ENCODE data around the gene DYNLL1.

DNA sequence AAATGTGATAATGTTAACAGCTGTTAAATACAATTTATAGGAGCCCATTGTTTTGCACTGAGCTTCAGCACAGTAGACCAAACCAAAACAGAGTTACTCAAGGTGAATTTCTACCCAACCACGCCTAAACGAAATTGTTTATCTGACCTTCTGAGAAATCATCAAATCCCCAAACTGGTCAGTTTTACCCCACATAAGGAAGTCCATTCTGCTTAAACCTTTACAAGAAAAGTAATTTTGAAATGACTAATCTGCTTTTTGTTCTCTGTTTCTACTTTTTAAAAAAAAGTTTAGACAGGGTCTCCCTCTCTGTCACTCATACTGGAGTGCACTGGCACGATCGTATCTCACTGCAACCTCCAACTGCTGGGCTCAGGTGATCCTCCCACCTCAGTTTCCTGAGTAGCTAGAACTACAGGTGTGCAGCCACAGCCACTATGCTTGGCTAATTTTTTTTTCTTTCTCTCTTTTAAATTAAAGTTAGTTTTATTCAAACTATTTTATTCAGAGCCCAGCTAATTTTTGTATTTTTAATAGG lies 36.9 kb downstream of the DYNLL1 start:
- TF ChIP-seq CTCF (IDR thresholded peaks at IDR 0.05; ENCODE audit: low read depth, low read length, missing input control) (no peak), YY1 (IDR thresholded peaks at IDR 0.05) (no peak), MAX (IDR thresholded peaks at IDR 0.05) (no peak), TAF1 (conservative IDR thresholded peaks at IDR 0.05) (no peak), EGR1 (IDR thresholded peaks at IDR 0.05; ENCODE audit: low read depth in 2 of 2) (no peak), RXRA (IDR thresholded peaks at IDR 0.05) (no peak), SP1 (IDR thresholded peaks at IDR 0.05) (no peak), RAD21 (IDR thresholded peaks at IDR 0.05) (no peak), NR2F2 (IDR thresholded peaks at IDR 0.05) (no peak), FOXA1 (IDR thresholded peaks at IDR 0.05) (no peak), HNF4G (IDR thresholded peaks at IDR 0.05) (no peak)
- TF ChIP-seq, protein P1, sequence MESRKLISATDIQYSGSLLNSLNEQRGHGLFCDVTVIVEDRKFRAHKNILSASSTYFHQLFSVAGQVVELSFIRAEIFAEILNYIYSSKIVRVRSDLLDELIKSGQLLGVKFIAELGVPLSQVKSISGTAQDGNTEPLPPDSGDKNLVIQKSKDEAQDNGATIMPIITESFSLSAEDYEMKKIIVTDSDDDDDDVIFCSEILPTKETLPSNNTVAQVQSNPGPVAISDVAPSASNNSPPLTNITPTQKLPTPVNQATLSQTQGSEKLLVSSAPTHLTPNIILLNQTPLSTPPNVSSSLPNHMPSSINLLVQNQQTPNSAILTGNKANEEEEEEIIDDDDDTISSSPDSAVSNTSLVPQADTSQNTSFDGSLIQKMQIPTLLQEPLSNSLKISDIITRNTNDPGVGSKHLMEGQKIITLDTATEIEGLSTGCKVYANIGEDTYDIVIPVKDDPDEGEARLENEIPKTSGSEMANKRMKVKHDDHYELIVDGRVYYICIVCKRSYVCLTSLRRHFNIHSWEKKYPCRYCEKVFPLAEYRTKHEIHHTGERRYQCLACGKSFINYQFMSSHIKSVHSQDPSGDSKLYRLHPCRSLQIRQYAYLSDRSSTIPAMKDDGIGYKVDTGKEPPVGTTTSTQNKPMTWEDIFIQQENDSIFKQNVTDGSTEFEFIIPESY (IDR thresholded peaks at IDR 0.05): no peak
- TF ChIP-seq, protein P2, sequence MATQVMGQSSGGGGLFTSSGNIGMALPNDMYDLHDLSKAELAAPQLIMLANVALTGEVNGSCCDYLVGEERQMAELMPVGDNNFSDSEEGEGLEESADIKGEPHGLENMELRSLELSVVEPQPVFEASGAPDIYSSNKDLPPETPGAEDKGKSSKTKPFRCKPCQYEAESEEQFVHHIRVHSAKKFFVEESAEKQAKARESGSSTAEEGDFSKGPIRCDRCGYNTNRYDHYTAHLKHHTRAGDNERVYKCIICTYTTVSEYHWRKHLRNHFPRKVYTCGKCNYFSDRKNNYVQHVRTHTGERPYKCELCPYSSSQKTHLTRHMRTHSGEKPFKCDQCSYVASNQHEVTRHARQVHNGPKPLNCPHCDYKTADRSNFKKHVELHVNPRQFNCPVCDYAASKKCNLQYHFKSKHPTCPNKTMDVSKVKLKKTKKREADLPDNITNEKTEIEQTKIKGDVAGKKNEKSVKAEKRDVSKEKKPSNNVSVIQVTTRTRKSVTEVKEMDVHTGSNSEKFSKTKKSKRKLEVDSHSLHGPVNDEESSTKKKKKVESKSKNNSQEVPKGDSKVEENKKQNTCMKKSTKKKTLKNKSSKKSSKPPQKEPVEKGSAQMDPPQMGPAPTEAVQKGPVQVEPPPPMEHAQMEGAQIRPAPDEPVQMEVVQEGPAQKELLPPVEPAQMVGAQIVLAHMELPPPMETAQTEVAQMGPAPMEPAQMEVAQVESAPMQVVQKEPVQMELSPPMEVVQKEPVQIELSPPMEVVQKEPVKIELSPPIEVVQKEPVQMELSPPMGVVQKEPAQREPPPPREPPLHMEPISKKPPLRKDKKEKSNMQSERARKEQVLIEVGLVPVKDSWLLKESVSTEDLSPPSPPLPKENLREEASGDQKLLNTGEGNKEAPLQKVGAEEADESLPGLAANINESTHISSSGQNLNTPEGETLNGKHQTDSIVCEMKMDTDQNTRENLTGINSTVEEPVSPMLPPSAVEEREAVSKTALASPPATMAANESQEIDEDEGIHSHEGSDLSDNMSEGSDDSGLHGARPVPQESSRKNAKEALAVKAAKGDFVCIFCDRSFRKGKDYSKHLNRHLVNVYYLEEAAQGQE (IDR thresholded peaks at IDR 0.05): no peak
- TF ChIP-seq, protein P3, sequence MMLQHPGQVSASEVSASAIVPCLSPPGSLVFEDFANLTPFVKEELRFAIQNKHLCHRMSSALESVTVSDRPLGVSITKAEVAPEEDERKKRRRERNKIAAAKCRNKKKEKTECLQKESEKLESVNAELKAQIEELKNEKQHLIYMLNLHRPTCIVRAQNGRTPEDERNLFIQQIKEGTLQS (IDR thresholded peaks at IDR 0.05): no peak

Data from liver (tissue), 3 donors.